WTC11 (cell line): ENCODE data around the gene SPEM1.

ENCODE experiments used
- ATF3 ChIP-seq: sonication (generic); formaldehyde crosslinking; conservative IDR thresholded peaks from 2 replicates; pipeline ENCODE4 v1.8.1; 2022; ENCODE audit warnings: mild to moderate bottlenecking, missing genetic modification reagents
- CREM ChIP-seq: sonication (generic); formaldehyde crosslinking; IDR thresholded peaks from 2 replicates; pipeline ENCODE4 v1.8.1; 2022; ENCODE audit warnings: mild to moderate bottlenecking, missing genetic modification reagents, moderate library complexity
- CTCF ChIP-seq: fragments of 200-600 bp; IDR thresholded peaks from 2 replicates; pipeline ENCODE4 v1.8.0; 2022; ENCODE audit warnings: antibody characterized with exemption
- E2F1 ChIP-seq: sonication (generic); formaldehyde crosslinking; IDR thresholded peaks from 2 replicates; pipeline ENCODE4 v1.8.0; 2022; ENCODE audit warnings: mild to moderate bottlenecking, missing genetic modification reagents
- HMGXB4 ChIP-seq: sonication (generic); formaldehyde crosslinking; IDR thresholded peaks from 2 replicates; pipeline ENCODE4 v1.8.1; 2023; ENCODE audit warnings: mild to moderate bottlenecking, moderate library complexity, missing genetic modification reagents
- MAX ChIP-seq: sonication (generic); formaldehyde crosslinking; IDR thresholded peaks from 2 replicates; pipeline ENCODE4 v1.8.0; 2022; ENCODE audit warnings: mild to moderate bottlenecking, missing genetic modification reagents
- PREB ChIP-seq: sonication (generic); formaldehyde crosslinking; IDR thresholded peaks from 2 replicates; pipeline ENCODE4 v1.8.1; 2022; ENCODE audit warnings: mild to moderate bottlenecking, missing genetic modification reagents, moderate library complexity, borderline replicate concordance
- SMAD3 ChIP-seq: sonication (generic); formaldehyde crosslinking; IDR thresholded peaks from 2 replicates; pipeline ENCODE4 v1.8.0; 2022; ENCODE audit warnings: missing genetic modification reagents, mild to moderate bottlenecking, borderline replicate concordance
- STAT6 ChIP-seq: sonication (generic); formaldehyde crosslinking; conservative IDR thresholded peaks from 2 replicates; pipeline ENCODE4 v1.8.1; 2023; ENCODE audit warnings: mild to moderate bottlenecking, low read depth, missing genetic modification reagents, moderate library complexity

GRCh38 chr17:7403727-7403976 is 16.5 kb upstream of the SPEM1 start:
- TF ChIP-seq E2F1 (CRISPR knock-in tag) = no peak
- TF ChIP-seq STAT6 (CRISPR knock-in tag) = no peak
- TF ChIP-seq ATF3 (CRISPR knock-in tag) = no peak
- TF ChIP-seq PREB (CRISPR knock-in tag) = no peak
- TF ChIP-seq MAX = no peak
- no peak for TF ChIP-seq CTCF
- no peak for TF ChIP-seq HMGXB4 (CRISPR knock-in tag)
- TF ChIP-seq CREM = no peak
- TF ChIP-seq SMAD3 (CRISPR knock-in tag) = no peak
